IMR-90 (cell line): ENCODE measurements around the gene IER5. TPM values are rescaled to one million over a fixed set of nuclear protein-coding genes. Genes with fewer than 3 reads are reported as not detected.
"Not testable (repeated sequence)": the region's sequence is repeated elsewhere in the genome, so short reads cannot be mapped to it uniquely, and the experiment has no call there.

Experiments
- ATAC-seq: fragments of 200-7000 bp; cut with Tn5 transposase; 2 replicates; pipeline ENCODE4 v1.9.1; 2020; ENCODE audit warnings: low read depth, mild to moderate bottlenecking, moderate library complexity
- BruUV-seq: library from RNA; stranded (reverse); fragments of 400-500 nt; replicated peaks from 2 replicates; lab custom pipeline; 2021; lab: Mats Ljungman, UMichigan
- CTCF ChIA-PET: fragments of 300-600 bp; formaldehyde crosslinking; extraction: SDS; loops from one replicate; lab custom pipeline; 2021; ENCODE audit warnings: antibody characterized with exemption; lab: Yijun Ruan, JAX
- POLR2A ChIA-PET: fragments of 300-600 bp; sonication (Branson Sonifier 250); formaldehyde crosslinking; loops from one replicate; lab custom pipeline; 2022; ENCODE audit warnings: antibody characterized with exemption; ENCODE audit not compliant: unreplicated experiment; lab: Charles Lee
- DNase-seq: peaks from one replicate; pipeline ENCODE4 v3.0.0; 2013
- H2AFZ ChIP-seq: replicated peaks from 2 replicates; pipeline ENCODE3; 2013; ENCODE audit warnings: low read length, mild to moderate bottlenecking; ENCODE audit not compliant: poor library complexity
- H2AK5ac ChIP-seq: 2 replicates; pipeline ENCODE4 v1.6.1; 2013; ENCODE audit warnings: low read depth, low read length, inconsistent platforms
- H2AK9ac ChIP-seq: replicated peaks from 2 replicates; pipeline ENCODE3; 2013; ENCODE audit warnings: mild to moderate bottlenecking, low read depth, low read length, moderate library complexity; ENCODE audit not compliant: poor library complexity
- H2BK120ac ChIP-seq: 2 replicates; pipeline ENCODE4 v1.6.1; 2013; ENCODE audit warnings: low read depth, low read length, inconsistent platforms
- H2BK15ac ChIP-seq: 3 replicates; pipeline ENCODE4 v1.6.1; 2013; ENCODE audit warnings: low read depth, low read length, inconsistent platforms
- H2BK20ac ChIP-seq: 2 replicates; pipeline ENCODE4 v1.6.1; 2013; ENCODE audit warnings: low read depth, mild to moderate bottlenecking, inconsistent platforms, low read length, moderate library complexity
- H2BK5ac ChIP-seq: 2 replicates; pipeline ENCODE4 v1.6.1; 2013; ENCODE audit warnings: mild to moderate bottlenecking, low read depth, low read length, inconsistent platforms; ENCODE audit not compliant: poor library complexity, severe bottlenecking
- H3K14ac ChIP-seq: replicated peaks from 2 replicates; pipeline ENCODE4 v1.6.1; 2013; ENCODE audit warnings: low read depth, low read length, inconsistent platforms
- H3K18ac ChIP-seq: 2 replicates; pipeline ENCODE4 v1.6.1; 2013; ENCODE audit warnings: low read depth, low read length, control low read depth
- H3K23ac ChIP-seq: 2 replicates; pipeline ENCODE4 v1.6.1; 2013; ENCODE audit warnings: low read depth, low read length, inconsistent platforms
- H3K27ac ChIP-seq: 2 replicates; pipeline ENCODE4 v1.5.1; 2013; ENCODE audit warnings: mild to moderate bottlenecking, control low read depth, low read length; ENCODE audit not compliant: insufficient read depth
- H3K27me3 ChIP-seq: 2 replicates; pipeline ENCODE4 v1.6.1; 2013; ENCODE audit warnings: low read length; ENCODE audit not compliant: control insufficient read depth, insufficient read depth
- H3K36me3 ChIP-seq: 2 replicates; pipeline ENCODE4 v1.6.1; 2013; ENCODE audit warnings: low read length, mixed read lengths; ENCODE audit not compliant: control insufficient read depth, insufficient read depth
- H3K4ac ChIP-seq: 2 replicates; pipeline ENCODE4 v1.6.1; 2013; ENCODE audit warnings: low read depth, low read length, inconsistent platforms
- H3K4me1 ChIP-seq: 2 replicates; pipeline ENCODE4 v1.6.1; 2013; ENCODE audit warnings: low read length, mixed read lengths; ENCODE audit not compliant: control insufficient read depth, insufficient read depth
- H3K4me2 ChIP-seq: 2 replicates; pipeline ENCODE4 v1.6.1; 2013; ENCODE audit warnings: low read depth, mild to moderate bottlenecking, control low read depth, low read length, moderate library complexity
- H3K4me3 ChIP-seq: 2 replicates; pipeline ENCODE4 v1.5.1; 2013; ENCODE audit warnings: low read depth, mild to moderate bottlenecking, control low read depth, low read length, moderate library complexity; ENCODE audit not compliant: insufficient read depth
- H3K56ac ChIP-seq: 2 replicates; pipeline ENCODE4 v1.6.1; 2013; ENCODE audit warnings: low read length, inconsistent platforms; ENCODE audit not compliant: insufficient read depth; ENCODE audit errors: extremely low read depth
- H3K79me1 ChIP-seq, 2 experiments: 2 replicates each; pipeline ENCODE4 v1.6.1; 2013; ENCODE audit warnings: low read length in 2 of 2, inconsistent platforms in 1 of 2, low read depth in 1 of 2
- H3K9ac ChIP-seq: 2 replicates; pipeline ENCODE4 v1.6.1; 2013; ENCODE audit warnings: low read depth, low read length, control low read depth
- H3K9me1 ChIP-seq: 2 replicates; pipeline ENCODE4 v1.6.1; 2013; ENCODE audit warnings: low read length, inconsistent platforms; ENCODE audit not compliant: insufficient read depth
- H3K9me3 ChIP-seq: 2 replicates; pipeline ENCODE4 v1.6.1; 2013; ENCODE audit warnings: low read length; ENCODE audit not compliant: control insufficient read depth, insufficient read depth
- H4K20me1 ChIP-seq: 2 replicates; pipeline ENCODE4 v1.6.1; 2013; ENCODE audit warnings: low read length, inconsistent platforms; ENCODE audit not compliant: insufficient read depth
- H4K5ac ChIP-seq: 2 replicates; pipeline ENCODE4 v1.6.1; 2013; ENCODE audit warnings: mild to moderate bottlenecking, low read depth, low read length, control low read depth
- H4K8ac ChIP-seq, 2 experiments: 2 replicates each; pipeline ENCODE4 v1.6.1; 2013; ENCODE audit warnings: low read depth in 2 of 2, low read length in 2 of 2, control low read depth in 1 of 2, inconsistent platforms in 1 of 2
- H4K91ac ChIP-seq: 2 replicates; pipeline ENCODE4 v1.6.1; 2013; ENCODE audit warnings: low read depth, low read length, inconsistent platforms; ENCODE audit not compliant: insufficient read depth
- WGBS, 2 experiments: methylation state at CpG; one replicate each; pipeline versions ENCODE4 v1.1.5 to v1.1.7; 2013; ENCODE audit warnings: missing lambda C conversion rate in 2 of 2; ENCODE audit not compliant: insufficient read length in 1 of 2; ENCODE audit errors: extremely low coverage in 2 of 2; 5-methylcytosine and 5-hydroxymethylcytosine counted together
- dilution Hi-C: fragments of 300-500 bp; cut with HindIII; formaldehyde crosslinking; loops from one replicate; pipeline ENCODE4 v1.14.3; 2018; ENCODE audit warnings: low sequenced_read_pairs; ENCODE audit not compliant: unreplicated experiment
- in situ Hi-C: fragments of 300-500 bp; cut with MboI; formaldehyde crosslinking; loops from 3 replicates; pipeline ENCODE4 v1.14.3; 2019; ENCODE audit warnings: low sequenced_read_pairs, inconsistent platforms, mixed read lengths
- intact Hi-C: fragments of 100-400 bp; cut with micrococcal nuclease; formaldehyde crosslinking; loops from 2 replicates; pipeline ENCODE4 v1.10.0; 2022
- polyA plus RNA-seq, 3 experiments: library from polyadenylated mRNA; depleted of rRNA; stranded (reverse); fragments of >200 nt; gene quantifications; 2 replicates each; pipeline ENCODE4 v1.2.3, GENCODE V29; 2012; ENCODE audit warnings: low replicate concordance in 1 of 3
- total RNA-seq: library from RNA; depleted of rRNA; stranded (reverse); fragments of >200 nt; gene quantifications from 2 replicates; pipeline ENCODE4 v1.2.3, GENCODE V29; 2012

Gene IER5
- total and polyA plus RNA-seq, 2 of the 4 experiments (the other 2 are of a cell fraction) = 15.8 to 27.1 TPM

GRCh38 chr1:181060947-181061346, 27.6 kb upstream of the IER5 start:
- H3K9me3 ChIP-seq, H3K14ac ChIP-seq, H3K9me1 ChIP-seq, H3K9ac ChIP-seq, H3K4ac ChIP-seq, H2AK9ac ChIP-seq, H2AK5ac ChIP-seq, in situ Hi-C loops, H3K79me1 ChIP-seq, H4K91ac ChIP-seq, H3K4me2 ChIP-seq, H3K4me1 ChIP-seq, H2AFZ ChIP-seq, H3K36me3 ChIP-seq, H3K18ac ChIP-seq, H3K27ac ChIP-seq, H3K27me3 ChIP-seq, DNase-seq, H2BK120ac ChIP-seq, dilution Hi-C loops, H4K20me1 ChIP-seq, H2BK20ac ChIP-seq, POLR2A ChIA-PET, H4K8ac ChIP-seq, H2BK15ac ChIP-seq, H3K23ac ChIP-seq, BruUV-seq, H2BK5ac ChIP-seq, ATAC-seq, H3K56ac ChIP-seq, H4K5ac ChIP-seq, H3K4me3 ChIP-seq, CTCF ChIA-PET, intact Hi-C loops: not testable (repeated sequence)
- WGBS, 2 experiments = no CpG with 5 or more reads among the region's 4 CpGs
